Measurements from ENCODE around the gene TENM3. TPM values are rescaled to one million over a fixed set of nuclear protein-coding genes. Genes with fewer than 3 reads are reported as not detected.

Gene TENM3
- total and polyA plus RNA-seq, 10 of the 15 experiments (the other 5 are each of a cell fraction or from before 2014, with no cell fraction given): 0.01 to 1.7 (median 0.08) TPM; not detected in 2

GRCh38 chr4:182346250-182346649, 103.0 kb downstream of the TENM3 start:
- in situ Hi-C loops (cut with MboI): no loop called here
- H3K9ac ChIP-seq (ENCODE audit: control insufficient read depth, insufficient read depth, low read length): no peak overlapping the region
- CTCF ChIA-PET: no interaction called here

More at GRCh38 chr4:182346250-182346649, 103.0 kb downstream of the TENM3 start:
- TF ChIP-seq NFYB (IDR thresholded peaks at IDR 0.05; ENCODE audit: insufficient read depth, low read depth, low read length): no peak
- no peak for TF ChIP-seq MAX (IDR thresholded peaks at IDR 0.05; ENCODE audit: low read depth, low read length)
- no peak for TF ChIP-seq POLR2AphosphoS5 (IDR thresholded peaks at IDR 0.05; ENCODE audit: low read length)
- TF ChIP-seq, protein P1, sequence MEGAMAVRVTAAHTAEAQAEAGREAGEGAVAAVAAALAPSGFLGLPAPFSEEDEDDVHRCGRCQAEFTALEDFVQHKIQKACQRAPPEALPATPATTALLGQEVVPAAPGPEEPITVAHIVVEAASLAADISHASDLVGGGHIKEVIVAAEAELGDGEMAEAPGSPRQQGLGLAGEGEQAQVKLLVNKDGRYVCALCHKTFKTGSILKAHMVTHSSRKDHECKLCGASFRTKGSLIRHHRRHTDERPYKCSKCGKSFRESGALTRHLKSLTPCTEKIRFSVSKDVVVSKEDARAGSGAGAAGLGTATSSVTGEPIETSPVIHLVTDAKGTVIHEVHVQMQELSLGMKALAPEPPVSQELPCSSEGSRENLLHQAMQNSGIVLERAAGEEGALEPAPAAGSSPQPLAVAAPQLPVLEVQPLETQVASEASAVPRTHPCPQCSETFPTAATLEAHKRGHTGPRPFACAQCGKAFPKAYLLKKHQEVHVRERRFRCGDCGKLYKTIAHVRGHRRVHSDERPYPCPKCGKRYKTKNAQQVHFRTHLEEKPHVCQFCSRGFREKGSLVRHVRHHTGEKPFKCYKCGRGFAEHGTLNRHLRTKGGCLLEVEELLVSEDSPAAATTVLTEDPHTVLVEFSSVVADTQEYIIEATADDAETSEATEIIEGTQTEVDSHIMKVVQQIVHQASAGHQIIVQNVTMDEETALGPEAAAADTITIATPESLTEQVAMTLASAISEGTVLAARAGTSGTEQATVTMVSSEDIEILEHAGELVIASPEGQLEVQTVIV (IDR thresholded peaks at IDR 0.05; ENCODE audit: borderline replicate concordance, partially characterized antibody): no peak
- TF ChIP-seq, protein P2, sequence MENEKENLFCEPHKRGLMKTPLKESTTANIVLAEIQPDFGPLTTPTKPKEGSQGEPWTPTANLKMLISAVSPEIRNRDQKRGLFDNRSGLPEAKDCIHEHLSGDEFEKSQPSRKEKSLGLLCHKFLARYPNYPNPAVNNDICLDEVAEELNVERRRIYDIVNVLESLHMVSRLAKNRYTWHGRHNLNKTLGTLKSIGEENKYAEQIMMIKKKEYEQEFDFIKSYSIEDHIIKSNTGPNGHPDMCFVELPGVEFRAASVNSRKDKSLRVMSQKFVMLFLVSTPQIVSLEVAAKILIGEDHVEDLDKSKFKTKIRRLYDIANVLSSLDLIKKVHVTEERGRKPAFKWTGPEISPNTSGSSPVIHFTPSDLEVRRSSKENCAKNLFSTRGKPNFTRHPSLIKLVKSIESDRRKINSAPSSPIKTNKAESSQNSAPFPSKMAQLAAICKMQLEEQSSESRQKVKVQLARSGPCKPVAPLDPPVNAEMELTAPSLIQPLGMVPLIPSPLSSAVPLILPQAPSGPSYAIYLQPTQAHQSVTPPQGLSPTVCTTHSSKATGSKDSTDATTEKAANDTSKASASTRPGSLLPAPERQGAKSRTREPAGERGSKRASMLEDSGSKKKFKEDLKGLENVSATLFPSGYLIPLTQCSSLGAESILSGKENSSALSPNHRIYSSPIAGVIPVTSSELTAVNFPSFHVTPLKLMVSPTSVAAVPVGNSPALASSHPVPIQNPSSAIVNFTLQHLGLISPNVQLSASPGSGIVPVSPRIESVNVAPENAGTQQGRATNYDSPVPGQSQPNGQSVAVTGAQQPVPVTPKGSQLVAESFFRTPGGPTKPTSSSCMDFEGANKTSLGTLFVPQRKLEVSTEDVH (IDR thresholded peaks at IDR 0.05; ENCODE audit: low read depth, partially characterized antibody): no peak
- TF ChIP-seq ASH2L (IDR thresholded peaks at IDR 0.05; ENCODE audit: borderline replicate concordance, low read depth): no peak
- TF ChIP-seq CBX5 (IDR thresholded peaks at IDR 0.05; ENCODE audit: low read depth): no peak
- no peak for TF ChIP-seq RCOR1 (conservative IDR thresholded peaks at IDR 0.05; ENCODE audit: low read depth, low read length)
- Histone ChIP-seq H3K27me3 (replicated peaks in 1 of 2; ENCODE audit: control insufficient read depth in 2 of 2, insufficient read depth in 2 of 2, low read length in 1 of 2) (no peaks in the 10 kb centered on the region), H3K4me3 (no peak overlapping the region), H3K9me3 (replicated peaks; ENCODE audit: control insufficient read depth, insufficient read depth, low read length) (no peaks in the 10 kb centered on the region), H3K4me1 (ENCODE audit: control insufficient read depth, insufficient read depth, low read length) (no peaks in the 10 kb centered on the region), H3K79me2 (ENCODE audit: control insufficient read depth, insufficient read depth, low read length) (no peaks in the 10 kb centered on the region), H4K20me1 (ENCODE audit: control insufficient read depth, insufficient read depth) (no peaks in the 10 kb centered on the region), H2AFZ (ENCODE audit: control insufficient read depth, low read depth, low read length) (no peak overlapping the region), H3K27ac (ENCODE audit: control insufficient read depth, insufficient read depth) (no peak overlapping the region), H3K36me3 (ENCODE audit: control insufficient read depth in 2 of 2, insufficient read depth in 2 of 2, low read length in 1 of 2) (no peaks in the 10 kb centered on the region), H3K4me2 (ENCODE audit: control insufficient read depth, insufficient read depth) (no peak overlapping the region)
- 61% methylated on average over 7 of the region's 7 CpGs for WGBS (ENCODE audit: insufficient coverage, insufficient replicate concordance, low lambda C conversion rate, missing lambda C conversion rate)
- intact Hi-C loops (cut with micrococcal nuclease; ENCODE audit: unreplicated experiment): no loop called here
- BruUV-seq (replicated peaks): no TSS peak
- ATAC-seq (no peak), FAIRE-seq (no peak), DNase-seq (ENCODE audit: low read depth, low spot score) (no peak)
- ChIA-PET SMC1A (ENCODE audit: uncharacterized antibody, unreplicated experiment) (no interaction called here), POLR2A (no interaction called here), RAD21 (ENCODE audit: unreplicated experiment) (no interaction called here)

Measured in GM12878 (cell line).